SK-N-SH treated with all-trans-retinoic acid at 6 μM for 48 hours (cell line): ENCODE results near the gene NBEA.

Source experiments
- BACH2 ChIP-seq: fragments of 250-450 bp; sonication (Bioruptor Pico); IDR thresholded peaks from 2 replicates; pipeline ENCODE4 v1.9.0; 2021; ENCODE audit warnings: mild to moderate bottlenecking, borderline replicate concordance
- CSDC2 ChIP-seq: fragments of 250-450 bp; sonication (Bioruptor Pico); IDR thresholded peaks from 2 replicates; pipeline ENCODE4 v1.5.0; 2020; ENCODE audit warnings: mild to moderate bottlenecking, moderate library complexity
- ZFP3 ChIP-seq: fragments of 250-450 bp; sonication (Bioruptor Pico); IDR thresholded peaks from 2 replicates; pipeline ENCODE4 v1.5.0; 2020; ENCODE audit warnings: mild to moderate bottlenecking, moderate library complexity

GRCh38 chr13:35332134-35332533 lies 390.1 kb downstream of the NBEA start:
- no peak for TF ChIP-seq BACH2 (CRISPR knock-in tag)
- TF ChIP-seq CSDC2 (CRISPR knock-in tag): no peak
- no peak for TF ChIP-seq ZFP3 (CRISPR knock-in tag)
